Kidney epithelial cell (primary cell): ENCODE results near the gene FAM13A. TPM values are rescaled to one million over a fixed set of nuclear protein-coding genes. Genes with fewer than 3 reads are reported as not detected.

Source experiments
- DNase-seq: peaks from one replicate; pipeline ENCODE4 v3.0.0-alpha.2; 2010; ENCODE audit warnings: low read depth
- H3K27me3 ChIP-seq: 2 replicates; pipeline ENCODE4 v1.6.0; 2011; ENCODE audit warnings: low read length; ENCODE audit not compliant: control insufficient read depth, insufficient read depth
- H3K36me3 ChIP-seq: 2 replicates; pipeline ENCODE4 v1.5.1; 2011; ENCODE audit warnings: low read length; ENCODE audit not compliant: control insufficient read depth, insufficient read depth
- H3K4me3 ChIP-seq: 2 replicates; pipeline ENCODE4 v1.5.1; 2011; ENCODE audit warnings: low read depth, mild to moderate bottlenecking, control low read depth, low read length
- CTCF ChIP-seq: IDR thresholded peaks from 2 replicates; pipeline ENCODE4 v1.5.1; 2011; ENCODE audit warnings: mild to moderate bottlenecking, moderate library complexity, low read length, control low read depth, inconsistent platforms; ENCODE audit not compliant: insufficient read depth, poor library complexity, severe bottlenecking
- total RNA-seq: library from RNA; depleted of rRNA; stranded (reverse); fragments of >200 nt; gene quantifications from 2 replicates; pipeline ENCODE4 v1.2.3, GENCODE V29; 2015

Gene FAM13A
- total RNA-seq, 1 donor from 2014 or later: 3.4 TPM

GRCh38 chr4:88780389-88780788 lies 276.6 kb downstream of the FAM13A start:
- Histone ChIP-seq H3K4me3 (no peak overlapping the region), H3K27me3 (no peaks in the 10 kb centered on the region), H3K36me3 (no peaks in the 10 kb centered on the region)
- TF ChIP-seq CTCF: no peak
- no peak for DNase-seq

- no peak overlapping the region for H3K4me3 ChIP-seq
- H3K36me3 ChIP-seq: no peaks in the 10 kb centered on the region
- peak; percentile 68 for DNase-seq
- no peak for TF ChIP-seq CTCF
- no peaks in the 10 kb centered on the region for H3K27me3 ChIP-seq
Observed at GRCh38 chr4:88779431-88779830, 277.6 kb downstream of the FAM13A start.

GRCh38 chr4:88775529-88775928 lies 281.5 kb downstream of the FAM13A start:
- DNase-seq: no peak
- TF ChIP-seq CTCF: no peak
- H3K27me3 ChIP-seq: no peaks in the 10 kb centered on the region
- no peak overlapping the region for H3K4me3 ChIP-seq
- H3K36me3 ChIP-seq: no peaks in the 10 kb centered on the region

GRCh38 chr4:88775026-88775425 lies 282.0 kb downstream of the FAM13A start:
- no peak for TF ChIP-seq CTCF
- Histone ChIP-seq H3K4me3 (no peak overlapping the region), H3K27me3 (no peaks in the 10 kb centered on the region), H3K36me3 (no peaks in the 10 kb centered on the region)
- DNase-seq: no peak

- Histone ChIP-seq H3K36me3 (no peaks in the 10 kb centered on the region), H3K27me3 (no peaks in the 10 kb centered on the region), H3K4me3 (no peak overlapping the region)
- no peak for DNase-seq
- no peak for TF ChIP-seq CTCF
Observed at GRCh38 chr4:88771883-88772450, 285.0 kb downstream of the FAM13A start.

- peak; percentile 73 for DNase-seq
- Histone ChIP-seq H3K27me3 (no peaks in the 10 kb centered on the region), H3K36me3 (no peaks in the 10 kb centered on the region), H3K4me3 (no peak overlapping the region)
- TF ChIP-seq CTCF: no peak
Observed at GRCh38 chr4:88765729-88766128, 291.3 kb downstream of the FAM13A start.
